GM21619 (cell line): ENCODE data around the gene BCL11A.

Experiments
- ATAC-seq: cut with Tn5 transposase; IDR thresholded peaks from one replicate; pipeline ENCODE4 v1.9.1; 2021; ENCODE audit not compliant: unreplicated experiment

Gene BCL11A

GRCh38 chr2:60553495-60554073 lies at the start of gene BCL11A:
Gene BCL11A (minus strand): TSS chr2:60553654. CDS start chr2:60553270, 384 bp downstream.
- no peak for ATAC-seq

- no peak for ATAC-seq
These were observed 49.5 kb upstream of the BCL11A start for GRCh38 chr2:60602828-60603532.

GRCh38 chr2:60602388-60602787 lies 48.9 kb upstream of the BCL11A start:
- no peak for ATAC-seq

GRCh38 chr2:60598271-60598670 lies 44.8 kb upstream of the BCL11A start:
- ATAC-seq, result no peak

GRCh38 chr2:60597346-60597745 lies 43.9 kb upstream of the BCL11A start:
- ATAC-seq, result no peak

GRCh38 chr2:60596411-60596810 lies 43.0 kb upstream of the BCL11A start:
- ATAC-seq, result no peak

GRCh38 chr2:60595953-60596352 lies 42.5 kb upstream of the BCL11A start:
- ATAC-seq, result no peak

- ATAC-seq, result no peak
These were observed 35.6 kb upstream of the BCL11A start for GRCh38 chr2:60589104-60589503.

GRCh38 chr2:60586081-60586480 lies 32.6 kb upstream of the BCL11A start:
- ATAC-seq, result no peak

GRCh38 chr2:60585276-60585675 lies 31.8 kb upstream of the BCL11A start:
- ATAC-seq, result no peak

- no peak for ATAC-seq
These were observed 30.1 kb upstream of the BCL11A start for GRCh38 chr2:60583604-60584003.

- ATAC-seq, result peak; percentile 96
These were observed 28.2 kb upstream of the BCL11A start for GRCh38 chr2:60581433-60582282.

GRCh38 chr2:60577682-60578283 lies 24.3 kb upstream of the BCL11A start:
- no peak for ATAC-seq

GRCh38 chr2:60573251-60573650 lies 19.8 kb upstream of the BCL11A start:
- no peak for ATAC-seq

- ATAC-seq, result no peak
These were observed 16.8 kb upstream of the BCL11A start for GRCh38 chr2:60570251-60570650.

- ATAC-seq, result no peak
These were observed 16.2 kb upstream of the BCL11A start for GRCh38 chr2:60569680-60570111.

- no peak for ATAC-seq
These were observed 14.7 kb upstream of the BCL11A start for GRCh38 chr2:60567919-60568768.

GRCh38 chr2:60567096-60567495 lies 13.6 kb upstream of the BCL11A start:
- no peak for ATAC-seq

- no peak for ATAC-seq
These were observed 12.0 kb upstream of the BCL11A start for GRCh38 chr2:60565472-60565871.
